Kidney epithelial cell (primary cell): ENCODE results near the gene GPR68. TPM values are rescaled to one million over a fixed set of nuclear protein-coding genes. Genes with fewer than 3 reads are reported as not detected.
"Not testable (repeated sequence)": the region's sequence is repeated elsewhere in the genome, so short reads cannot be mapped to it uniquely, and the experiment has no call there.

Experiments used
- DNase-seq: peaks from one replicate; pipeline ENCODE4 v3.0.0-alpha.2; 2010; ENCODE audit warnings: low read depth
- H3K27me3 ChIP-seq: 2 replicates; pipeline ENCODE4 v1.6.0; 2011; ENCODE audit warnings: low read length; ENCODE audit not compliant: control insufficient read depth, insufficient read depth
- H3K36me3 ChIP-seq: 2 replicates; pipeline ENCODE4 v1.5.1; 2011; ENCODE audit warnings: low read length; ENCODE audit not compliant: control insufficient read depth, insufficient read depth
- H3K4me3 ChIP-seq: 2 replicates; pipeline ENCODE4 v1.5.1; 2011; ENCODE audit warnings: low read depth, mild to moderate bottlenecking, control low read depth, low read length
- CTCF ChIP-seq: IDR thresholded peaks from 2 replicates; pipeline ENCODE4 v1.5.1; 2011; ENCODE audit warnings: mild to moderate bottlenecking, moderate library complexity, low read length, control low read depth, inconsistent platforms; ENCODE audit not compliant: insufficient read depth, poor library complexity, severe bottlenecking
- total RNA-seq: library from RNA; depleted of rRNA; stranded (reverse); fragments of >200 nt; gene quantifications from 2 replicates; pipeline ENCODE4 v1.2.3, GENCODE V29; 2015

GPR68 gene
- total RNA-seq, 1 donor from 2014 or later: 4.7 TPM

GRCh38 chr14:91190853-91191252 lies 53.7 kb downstream of the GPR68 start:
- TF ChIP-seq CTCF: no peak
- Histone ChIP-seq H3K27me3 (no peaks in the 10 kb centered on the region), H3K36me3 (peaks cover 4% of the 10 kb centered on the region), H3K4me3 (no peak overlapping the region)
- no peak for DNase-seq

- no peak for TF ChIP-seq CTCF
- no peak overlapping the region for H3K4me3 ChIP-seq
- H3K36me3 ChIP-seq: peaks cover 5% of the 10 kb centered on the region
- DNase-seq: no peak
- H3K27me3 ChIP-seq: no peaks in the 10 kb centered on the region
Observed at GRCh38 chr14:91187271-91187670, 57.2 kb downstream of the GPR68 start.

- Histone ChIP-seq H3K4me3 (no peak overlapping the region), H3K27me3 (no peaks in the 10 kb centered on the region), H3K36me3 (peaks cover 5% of the 10 kb centered on the region)
- DNase-seq: no peak
- no peak for TF ChIP-seq CTCF
Observed at GRCh38 chr14:91186515-91187066, 57.9 kb downstream of the GPR68 start.

- no peak overlapping the region for H3K4me3 ChIP-seq
- no peak for DNase-seq
- no peaks in the 10 kb centered on the region for H3K27me3 ChIP-seq
- no peak for TF ChIP-seq CTCF
- peaks cover 5% of the 10 kb centered on the region for H3K36me3 ChIP-seq
Observed at GRCh38 chr14:91185721-91186120, 58.8 kb downstream of the GPR68 start.

GRCh38 chr14:91184559-91184958 lies 59.9 kb downstream of the GPR68 start:
- no peaks in the 10 kb centered on the region for H3K27me3 ChIP-seq
- no peak for DNase-seq
- TF ChIP-seq CTCF: no peak
- H3K4me3 ChIP-seq: no peak overlapping the region
- H3K36me3 ChIP-seq: peaks cover 5% of the 10 kb centered on the region

GRCh38 chr14:91182753-91183152 lies 61.8 kb downstream of the GPR68 start:
- H3K4me3 ChIP-seq, H3K27me3 ChIP-seq, H3K36me3 ChIP-seq, DNase-seq: not testable (repeated sequence)

Other genes starting within 250 kb of the GPR68 start
- 2.7 and 3.7 TPM in 2 replicates for gene RPS6KA5, start 184.1 kb downstream of the GPR68 start, total RNA-seq
- gene DGLUCY, start 130.6 kb downstream of the GPR68 start, total RNA-seq: 38.1 and 53.9 TPM in 2 replicates
- gene CCDC88C, start 173.1 kb upstream of the GPR68 start, total RNA-seq: 22.4 and 25.5 TPM in 2 replicates